Common myeloid progenitor, CD34-positive (primary cell): ENCODE results near the gene ABCB8.
A peak's percentile ranks its signal among the peaks of the same experiment; 100 is the strongest.
"Not testable (repeated sequence)": the region's sequence is repeated elsewhere in the genome, so short reads cannot be mapped to it uniquely, and the experiment has no call there.

ENCODE experiments used
- CTCF ChIA-PET: fragments of 350-600 bp; sonication (Branson Sonifier 250); formaldehyde crosslinking; loops from one replicate; lab custom pipeline; 2021; ENCODE audit warnings: antibody characterized with exemption; lab: Charles Lee
- POLR2A ChIA-PET: fragments of 350-600 bp; sonication (Branson Sonifier 250); formaldehyde crosslinking; loops from one replicate; lab custom pipeline; 2021; ENCODE audit warnings: antibody characterized with exemption; lab: Charles Lee
- DNase-seq, 3 donors: peaks; one replicate each; pipeline versions ENCODE4 v3.0.0 to v3.0.0-alpha.2; 2013
- H3K27ac ChIP-seq, 2 experiments: 1 replicate in 1 of 2; 2 replicates in 1 of 2; pipeline ENCODE4 v1.7.0; 2013; ENCODE audit warnings: inconsistent platforms in 2 of 2, low read length in 2 of 2, mild to moderate bottlenecking in 2 of 2, low read depth in 1 of 2, moderate library complexity in 1 of 2; ENCODE audit not compliant: severe bottlenecking in 2 of 2, insufficient read depth in 1 of 2, poor library complexity in 1 of 2
- H3K27me3 ChIP-seq, 5 experiments: replicated peaks in 2 of 5; 1 replicate in 3 of 5; 2 replicates in 2 of 5; pipeline versions ENCODE4 v1.6.1 to v1.7.0; 2013; ENCODE audit warnings: low read length in 4 of 5, mild to moderate bottlenecking in 2 of 5, moderate library complexity in 2 of 5, inconsistent platforms in 1 of 5; ENCODE audit not compliant: insufficient read depth in 5 of 5, control insufficient read depth in 4 of 5
- H3K36me3 ChIP-seq, 4 experiments: 1 replicate in 2 of 4; 2 replicates in 2 of 4; pipeline versions ENCODE4 v1.6.1 to v1.7.0; 2013; ENCODE audit warnings: low read length in 3 of 4, control low read depth in 1 of 4, mild to moderate bottlenecking in 1 of 4; ENCODE audit not compliant: control insufficient read depth in 4 of 4, insufficient read depth in 4 of 4
- H3K4me1 ChIP-seq, 4 experiments: 1 replicate in 3 of 4; 2 replicates in 1 of 4; pipeline versions ENCODE4 v1.6.1 to v1.7.1; 2013; ENCODE audit warnings: low read length in 3 of 4, mild to moderate bottlenecking in 3 of 4, control low read depth in 1 of 4, inconsistent platforms in 1 of 4, moderate library complexity in 1 of 4; ENCODE audit not compliant: control insufficient read depth in 4 of 4, insufficient read depth in 4 of 4; ENCODE audit errors: control extremely low read depth in 1 of 4
- H3K4me3 ChIP-seq, 7 experiments: 1 replicate in 4 of 7; 2 replicates in 3 of 7; pipeline versions ENCODE4 v1.5.1 to v1.7.0; 2013; ENCODE audit warnings: mild to moderate bottlenecking in 7 of 7, low read length in 6 of 7, moderate library complexity in 6 of 7, inconsistent platforms in 2 of 7, low read depth in 2 of 7, control low read depth in 1 of 7; ENCODE audit not compliant: insufficient read depth in 4 of 7, control insufficient read depth in 1 of 7; ENCODE audit errors: extremely low read depth in 1 of 7
- H3K9me3 ChIP-seq, 5 experiments: 1 replicate in 4 of 5; 2 replicates in 1 of 5; pipeline versions ENCODE4 v1.6.1 to v1.7.1; 2013; ENCODE audit warnings: low read length in 4 of 5, mild to moderate bottlenecking in 2 of 5, inconsistent platforms in 1 of 5, low read depth in 1 of 5, moderate library complexity in 1 of 5; ENCODE audit not compliant: control insufficient read depth in 4 of 5, insufficient read depth in 2 of 5; ENCODE audit errors: control extremely low read depth in 1 of 5
- WGBS: methylation state at CpG from one replicate; pipeline ENCODE4 v1.1.5; 2013; ENCODE audit not compliant: insufficient coverage; 5-methylcytosine and 5-hydroxymethylcytosine counted together

Gene ABCB8

GRCh38 chr7:151023232-151023631 lies 5.0 kb upstream of the ABCB8 start:
- POLR2A ChIA-PET = interaction anchor here (0.6 kb wide), 1 partner anchor 24 kb away, joined by 5 read pairs; no protein-coding TSS in a partner anchor
- WGBS = 93% methylated on average over 10 of the region's 10 CpGs

DNA sequence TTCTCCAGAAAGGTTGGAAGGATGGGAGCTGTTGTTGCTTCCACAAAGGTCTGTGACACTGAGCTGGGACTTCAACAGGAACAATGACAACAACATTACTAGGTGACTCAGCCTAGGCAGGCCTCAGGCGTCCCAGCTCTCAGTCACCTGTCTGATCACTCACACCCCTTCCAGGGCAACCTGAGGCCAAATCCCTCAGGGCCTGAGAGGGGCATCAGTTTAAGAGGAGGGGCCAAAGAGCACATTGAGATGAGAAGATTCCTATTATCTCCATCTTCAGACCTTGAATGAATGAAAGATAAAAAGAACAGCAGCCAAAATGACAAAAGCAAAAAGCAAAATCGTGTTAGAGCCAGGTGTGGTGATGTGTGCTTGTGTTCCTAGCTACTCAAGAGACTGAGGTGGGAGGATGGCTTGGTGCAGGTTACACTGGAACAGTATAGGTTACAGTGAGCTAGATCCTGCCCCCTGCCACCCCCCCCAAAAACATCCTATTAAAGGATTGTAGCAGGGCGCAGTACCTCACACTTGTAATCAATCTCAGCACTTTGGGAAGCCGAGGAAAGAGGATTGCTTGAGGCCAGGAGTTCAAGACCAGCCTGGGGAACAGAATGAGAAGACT lies 3.7 kb upstream of the ABCB8 start, which contains the start of gene ATG9B:
TSS of gene ATG9B (minus strand) at position 60 of the 622 bp plus-strand sequence. CDS start 71 bp downstream, outside the sequence.
- H3K27me3 ChIP-seq = peaks cover 5 to 23% (median 12%) of the 10 kb centered on the region in 5 experiments
- CTCF ChIA-PET = interaction anchor here (0.7 to 6.9 kb wide), 5 partner anchors 10 to 86 kb away, joined by 3 to 61 read pairs (median 4); no protein-coding TSS in a partner anchor

More at GRCh38 chr7:151023232-151023631, 5.0 kb upstream of the ABCB8 start:
- Histone ChIP-seq H3K36me3 (no peaks in the 10 kb centered on the region), H3K27ac (no peak overlapping the region), H3K9me3 (no peaks in the 10 kb centered on the region), H3K27me3 (peaks cover 5 to 34% (median 15%) of the 10 kb centered on the region in 5 experiments), H3K4me1 (peaks cover 0 to 23% (median 19%) of the 10 kb centered on the region in 4 experiments), H3K4me3 (no peak overlapping the region)
- DNase-seq = no peak
- CTCF ChIA-PET = interaction anchor here (1.1 to 6.9 kb wide), 4 partner anchors 13 to 89 kb away, joined by 4 to 61 read pairs (median 4); no protein-coding TSS in a partner anchor

GRCh38 chr7:151025924-151026671 lies 2.2 kb upstream of the ABCB8 start:
- peaks cover 0 to under 1% (median 0%) of the 10 kb centered on the region in 4 experiments for H3K36me3 ChIP-seq
- H3K27ac ChIP-seq = peak overlapping the region in 1 of 2 experiments; percentile 10
- H3K9me3 ChIP-seq = no peaks in the 10 kb centered on the region
- WGBS = 95% methylated on average over 2 of the region's 4 CpGs
- H3K4me3 ChIP-seq = no peak overlapping the region
- H3K4me1 ChIP-seq = peaks cover 7 to 18% (median 14%) of the 10 kb centered on the region in 4 experiments
- DNase-seq = no peak
- POLR2A ChIA-PET = no interaction called here
- H3K27me3 ChIP-seq = peaks cover 0 to 8% (median 2%) of the 10 kb centered on the region in 5 experiments
- CTCF ChIA-PET = interaction anchor here (1.0 to 6.9 kb wide), 4 partner anchors 8 to 47 kb away, joined by 3 to 61 read pairs (median 4); no protein-coding TSS in a partner anchor

More for the DNA sequence above, 3.7 kb upstream of the ABCB8 start, which contains the start of gene ATG9B:
- Histone ChIP-seq H3K27ac (no peak within 1 kb of the TSS), H3K36me3 (no peaks in the 10 kb centered on the region), H3K9me3 (no peaks in the 10 kb centered on the region), H3K4me3 (no peak within 1 kb of the TSS), H3K4me1 (peaks cover 7 to 18% (median 14%) of the 10 kb centered on the region in 4 experiments)
- DNase-seq = no peak
- POLR2A ChIA-PET = no interaction called here
- WGBS = 82% methylated on average over 3 of the region's 4 CpGs

- H3K27me3 ChIP-seq, H3K36me3 ChIP-seq, H3K9me3 ChIP-seq: not testable (repeated sequence)
- H3K4me1 ChIP-seq = peaks cover 7 to 18% (median 14%) of the 10 kb centered on the region in 4 experiments
- POLR2A ChIA-PET = interaction anchor here (1.2 to 1.5 kb wide), 2 partner anchors 9 to 12 kb away, joined by 4 to 7 read pairs; no protein-coding TSS in a partner anchor
- H3K4me3 ChIP-seq = peak overlapping the region in 5 of 7 experiments; percentile 72 to 90 (median 87)
- CTCF ChIA-PET = interaction anchor here (1.2 to 6.9 kb wide), 5 partner anchors 9 to 84 kb away, joined by 3 to 61 read pairs (median 8); no protein-coding TSS in a partner anchor
- H3K27ac ChIP-seq = peak overlapping the region in 1 of 2 experiments; percentile 89
- peak in 1 of 3 donors; percentile 63 for DNase-seq
- WGBS = 54% methylated on average over 11 of the region's 19 CpGs
Observed at GRCh38 chr7:151026771-151027727, 1.2 kb upstream of the ABCB8 start.

DNA sequence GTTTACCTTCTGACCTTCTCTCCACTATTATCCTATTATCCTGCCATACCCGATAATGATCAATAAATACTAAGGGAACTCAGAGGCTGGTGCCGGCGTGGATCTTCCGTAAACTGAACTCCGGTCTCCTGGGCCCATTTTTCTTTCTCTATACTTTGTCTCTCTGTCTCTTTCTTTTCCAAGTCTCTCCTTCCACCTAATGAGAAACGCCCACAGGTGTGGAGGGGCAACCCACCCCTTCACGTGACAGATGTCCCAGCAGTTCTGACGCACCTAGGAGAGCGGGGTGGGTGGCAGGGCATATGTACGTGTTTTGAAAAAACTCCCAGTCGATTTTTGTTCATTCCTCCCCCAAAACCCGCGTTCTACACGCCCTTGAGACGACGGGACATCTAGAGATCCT lies 521 bp upstream of the ABCB8 start:
- peak overlapping the region; percentile 72 to 90 (median 84) for H3K4me3 ChIP-seq
- not testable (repeated sequence) for H3K27me3 ChIP-seq

More for the DNA sequence above, 521 bp upstream of the ABCB8 start:
- Histone ChIP-seq H3K27ac (peak overlapping the region; percentile 47 to 89), H3K4me1 (peaks cover 7 to 18% (median 14%) of the 10 kb centered on the region in 4 experiments)
- CTCF ChIA-PET = interaction anchor here (0.9 to 5.9 kb wide), 8 partner anchors 9 to 83 kb away, joined by 3 to 39 read pairs (median 6); partner anchors contain the start of gene SLC4A2
- not testable (repeated sequence) for H3K9me3 ChIP-seq, DNase-seq, H3K36me3 ChIP-seq
- 4% methylated on average over 14 of the region's 16 CpGs for WGBS
- POLR2A ChIA-PET = interaction anchor here (1.1 to 1.5 kb wide), 5 partner anchors 10 to 56 kb away, joined by 3 to 7 read pairs (median 4); partner anchors contain the start of genes FASTK and TMUB1
